ENCODE results near the gene GOLIM4. TPM values are rescaled to one million over a fixed set of nuclear protein-coding genes. Genes with fewer than 3 reads are reported as not detected.

GOLIM4 gene
- total and polyA plus RNA-seq, 2 of the 13 experiments (the other 11 are each of a cell fraction or from before 2014, with no cell fraction given) = 10.9 to 47.7 TPM

DNA sequence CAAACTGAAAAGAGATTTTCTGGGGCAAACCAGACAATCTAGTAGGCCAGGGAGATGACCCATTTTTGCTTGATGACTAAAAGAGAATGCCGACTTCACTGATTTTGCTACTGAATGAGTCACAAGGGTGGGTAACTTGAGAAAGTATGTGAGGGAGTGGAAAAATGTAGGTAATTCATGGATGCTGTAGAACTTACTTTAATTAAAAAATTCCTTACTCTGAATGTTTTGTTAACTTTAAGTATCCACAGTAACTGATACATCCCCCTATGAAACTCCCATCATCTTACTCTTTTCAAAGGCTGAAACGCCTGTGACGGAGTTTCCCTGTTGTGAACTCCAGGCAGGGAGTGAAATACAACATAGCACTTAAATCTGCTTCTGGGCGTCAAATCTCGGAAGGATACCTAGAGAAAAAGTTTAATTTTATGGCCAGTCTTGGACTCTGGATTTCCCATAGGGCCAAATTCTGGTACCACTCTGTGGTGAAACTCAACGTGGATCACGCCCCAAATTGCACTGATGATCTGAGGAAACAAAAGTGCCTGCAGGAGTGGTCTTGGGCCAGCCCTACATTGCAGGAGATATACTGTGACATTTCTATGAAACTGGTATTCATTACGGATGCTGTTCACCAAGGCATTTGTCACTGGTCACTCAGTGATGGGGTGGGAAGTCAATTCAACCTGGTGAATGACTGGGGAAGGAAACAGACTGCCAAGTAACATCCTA lies 24.0 kb downstream of the GOLIM4 start:
- BruUV-seq (replicated peaks) = no TSS peak
- TF ChIP-seq, protein P1, sequence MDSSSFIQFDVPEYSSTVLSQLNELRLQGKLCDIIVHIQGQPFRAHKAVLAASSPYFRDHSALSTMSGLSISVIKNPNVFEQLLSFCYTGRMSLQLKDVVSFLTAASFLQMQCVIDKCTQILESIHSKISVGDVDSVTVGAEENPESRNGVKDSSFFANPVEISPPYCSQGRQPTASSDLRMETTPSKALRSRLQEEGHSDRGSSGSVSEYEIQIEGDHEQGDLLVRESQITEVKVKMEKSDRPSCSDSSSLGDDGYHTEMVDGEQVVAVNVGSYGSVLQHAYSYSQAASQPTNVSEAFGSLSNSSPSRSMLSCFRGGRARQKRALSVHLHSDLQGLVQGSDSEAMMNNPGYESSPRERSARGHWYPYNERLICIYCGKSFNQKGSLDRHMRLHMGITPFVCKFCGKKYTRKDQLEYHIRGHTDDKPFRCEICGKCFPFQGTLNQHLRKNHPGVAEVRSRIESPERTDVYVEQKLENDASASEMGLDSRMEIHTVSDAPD (CRISPR knock-in tag; IDR thresholded peaks at IDR 0.05) = no peak
- TF ChIP-seq IKZF1 (IDR thresholded peaks at IDR 0.05) = no peak
- no peak for TF ChIP-seq DR1 (CRISPR knock-in tag; IDR thresholded peaks at IDR 0.05)
- TF ChIP-seq ZFP82 (CRISPR knock-in tag; IDR thresholded peaks at IDR 0.05; ENCODE audit: borderline replicate concordance) = no peak
- TF ChIP-seq ARNT2 (CRISPR knock-in tag; IDR thresholded peaks at IDR 0.05; ENCODE audit: low read depth) = no peak
- CTCF ChIA-PET (ENCODE audit: low intra/inter-chr PET ratio, low total read pairs) = no interaction called here
- Histone ChIP-seq H3K4me3 (replicated peaks in 1 of 3; ENCODE audit: insufficient read depth in 1 of 3, low read depth in 2 of 3, low read length in 3 of 3) (no peak overlapping the region), H3K9me3 (ENCODE audit: low read length) (no peaks in the 10 kb centered on the region), H3K9ac (ENCODE audit: insufficient read depth, low read depth, low read length) (no peak overlapping the region), H3K4me2 (ENCODE audit: low read depth, low read length) (no peak overlapping the region), H2AFZ (ENCODE audit: low read length) (no peak overlapping the region), H4K20me1 (ENCODE audit: insufficient read depth, low read length) (no peaks in the 10 kb centered on the region), H3K27ac (ENCODE audit: extremely low read length, insufficient read depth, low read length) (no peak overlapping the region), H3K79me2 (ENCODE audit: insufficient read depth, low read length) (peaks cover 16% of the 10 kb centered on the region), H3K27me3 (ENCODE audit: control insufficient read depth in 1 of 2, insufficient read depth in 2 of 2, low read length in 2 of 2) (no peaks in the 10 kb centered on the region; a peak in 1 of 5 replicates), H3K36me3 (replicated peaks in 1 of 2; ENCODE audit: control insufficient read depth in 1 of 2, insufficient read depth in 2 of 2, low read length in 2 of 2) (no peaks in the 10 kb centered on the region), H3K4me1 (ENCODE audit: insufficient read depth, low read length) (no peaks in the 10 kb centered on the region)
- ATAC-seq (no peak), FAIRE-seq (no peak), DNase-seq (ENCODE audit: low spot score) (no peak)
- intact Hi-C loops (cut with micrococcal nuclease; ENCODE audit: unreplicated experiment) = no loop called here
- in situ Hi-C loops (cut with HindIII; ENCODE audit: extremely low pct_ligation_motif_present, low pct_unique_long_range_greater_than_20kb) = no loop called here
- POLR2A ChIA-PET = no interaction called here
- 83% methylated on average over 8 of the region's 8 CpGs for WGBS (ENCODE audit: low lambda C conversion rate)

DNA sequence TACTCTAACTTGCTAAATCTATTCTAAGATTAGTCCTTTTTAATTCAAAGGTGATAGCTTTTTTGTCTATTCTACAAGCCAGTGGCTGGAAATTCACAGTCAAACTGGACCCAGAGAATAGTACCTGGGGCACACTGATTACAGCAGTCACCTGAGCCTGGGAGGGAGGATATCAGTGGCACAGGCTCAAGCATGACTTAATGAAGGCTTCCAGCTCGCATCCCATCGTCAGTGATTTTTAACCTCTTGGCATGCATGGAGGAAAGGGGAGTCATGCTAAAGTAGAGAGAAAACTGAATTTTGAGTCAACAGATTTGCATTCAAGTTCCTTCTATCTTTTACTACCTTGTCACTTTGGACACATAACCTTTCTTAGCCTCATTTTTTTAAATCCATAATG lies 24.8 kb downstream of the GOLIM4 start:
- Histone ChIP-seq H3K4me2 (ENCODE audit: low read depth, low read length) (no peak overlapping the region), H2AFZ (ENCODE audit: low read length) (no peak overlapping the region), H3K9me3 (ENCODE audit: low read length) (no peaks in the 10 kb centered on the region), H3K27ac (ENCODE audit: extremely low read length, insufficient read depth, low read length) (no peak overlapping the region), H3K79me2 (ENCODE audit: insufficient read depth, low read length) (peaks cover 12% of the 10 kb centered on the region), H3K4me1 (ENCODE audit: insufficient read depth, low read length) (peaks cover 4% of the 10 kb centered on the region; the same call in 1 of the 2 replicates), H3K27me3 (ENCODE audit: control insufficient read depth in 1 of 2, insufficient read depth in 2 of 2, low read length in 2 of 2) (no peaks in the 10 kb centered on the region; a peak in 1 of 5 replicates), H4K20me1 (ENCODE audit: insufficient read depth, low read length) (no peaks in the 10 kb centered on the region; the same call in 1 of the 2 replicates), H3K36me3 (replicated peaks in 1 of 2; ENCODE audit: control insufficient read depth in 1 of 2, insufficient read depth in 2 of 2, low read length in 2 of 2) (no peaks in the 10 kb centered on the region), H3K9ac (ENCODE audit: insufficient read depth, low read depth, low read length) (no peak overlapping the region), H3K4me3 (replicated peaks in 1 of 3; ENCODE audit: insufficient read depth in 1 of 3, low read depth in 2 of 3, low read length in 3 of 3) (no peak overlapping the region)
- no peak for DNase-seq (ENCODE audit: low spot score)
- intact Hi-C loops (cut with micrococcal nuclease; ENCODE audit: unreplicated experiment) (no loop called here), in situ Hi-C loops (cut with HindIII; ENCODE audit: extremely low pct_ligation_motif_present, low pct_unique_long_range_greater_than_20kb) (no loop called here)
- ChIA-PET POLR2A (no interaction called here), CTCF (ENCODE audit: low intra/inter-chr PET ratio, low total read pairs) (no interaction called here)
- WGBS (ENCODE audit: low lambda C conversion rate) = 97% methylated on average over 2 of the region's 2 CpGs
- no TSS peak for BruUV-seq (replicated peaks)
- no peak for FAIRE-seq
- no peak for ATAC-seq
- no peak for TF ChIP-seq ZFP90 (CRISPR knock-in tag; IDR thresholded peaks at IDR 0.05; ENCODE audit: borderline replicate concordance)
- TF ChIP-seq, protein P2, sequence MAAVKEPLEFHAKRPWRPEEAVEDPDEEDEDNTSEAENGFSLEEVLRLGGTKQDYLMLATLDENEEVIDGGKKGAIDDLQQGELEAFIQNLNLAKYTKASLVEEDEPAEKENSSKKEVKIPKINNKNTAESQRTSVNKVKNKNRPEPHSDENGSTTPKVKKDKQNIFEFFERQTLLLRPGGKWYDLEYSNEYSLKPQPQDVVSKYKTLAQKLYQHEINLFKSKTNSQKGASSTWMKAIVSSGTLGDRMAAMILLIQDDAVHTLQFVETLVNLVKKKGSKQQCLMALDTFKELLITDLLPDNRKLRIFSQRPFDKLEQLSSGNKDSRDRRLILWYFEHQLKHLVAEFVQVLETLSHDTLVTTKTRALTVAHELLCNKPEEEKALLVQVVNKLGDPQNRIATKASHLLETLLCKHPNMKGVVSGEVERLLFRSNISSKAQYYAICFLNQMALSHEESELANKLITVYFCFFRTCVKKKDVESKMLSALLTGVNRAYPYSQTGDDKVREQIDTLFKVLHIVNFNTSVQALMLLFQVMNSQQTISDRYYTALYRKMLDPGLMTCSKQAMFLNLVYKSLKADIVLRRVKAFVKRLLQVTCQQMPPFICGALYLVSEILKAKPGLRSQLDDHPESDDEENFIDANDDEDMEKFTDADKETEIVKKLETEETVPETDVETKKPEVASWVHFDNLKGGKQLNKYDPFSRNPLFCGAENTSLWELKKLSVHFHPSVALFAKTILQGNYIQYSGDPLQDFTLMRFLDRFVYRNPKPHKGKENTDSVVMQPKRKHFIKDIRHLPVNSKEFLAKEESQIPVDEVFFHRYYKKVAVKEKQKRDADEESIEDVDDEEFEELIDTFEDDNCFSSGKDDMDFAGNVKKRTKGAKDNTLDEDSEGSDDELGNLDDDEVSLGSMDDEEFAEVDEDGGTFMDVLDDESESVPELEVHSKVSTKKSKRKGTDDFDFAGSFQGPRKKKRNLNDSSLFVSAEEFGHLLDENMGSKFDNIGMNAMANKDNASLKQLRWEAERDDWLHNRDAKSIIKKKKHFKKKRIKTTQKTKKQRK (IDR thresholded peaks at IDR 0.05; ENCODE audit: low read length) = no peak

Measured in HepG2 (cell line).